GM12892 (cell line): Measurements from ENCODE around the gene DTHD1.

ENCODE experiments used
- POLR2A ChIP-seq: IDR thresholded peaks from 2 replicates; pipeline ENCODE4 v1.6.1; 2011; ENCODE audit warnings: low read depth, low read length, control low read depth
- TAF1 ChIP-seq: IDR thresholded peaks from 2 replicates; pipeline ENCODE4 v1.6.1; 2011; ENCODE audit warnings: low read depth, mild to moderate bottlenecking, control low read depth, low read length, borderline replicate concordance

GRCh38 chr4:36243355-36244256, 37.8 kb upstream of the DTHD1 start:
- no peak for TF ChIP-seq POLR2A
- no peak for TF ChIP-seq TAF1
